Fibroblast of peridontal ligament (primary cell): ENCODE results near the gene PAQR6.

Experiments used
- DNase-seq: peaks from one replicate; pipeline ENCODE4 v3.0.0-alpha.2; 2010; ENCODE audit errors: extremely low read depth

PAQR6 gene

DNA sequence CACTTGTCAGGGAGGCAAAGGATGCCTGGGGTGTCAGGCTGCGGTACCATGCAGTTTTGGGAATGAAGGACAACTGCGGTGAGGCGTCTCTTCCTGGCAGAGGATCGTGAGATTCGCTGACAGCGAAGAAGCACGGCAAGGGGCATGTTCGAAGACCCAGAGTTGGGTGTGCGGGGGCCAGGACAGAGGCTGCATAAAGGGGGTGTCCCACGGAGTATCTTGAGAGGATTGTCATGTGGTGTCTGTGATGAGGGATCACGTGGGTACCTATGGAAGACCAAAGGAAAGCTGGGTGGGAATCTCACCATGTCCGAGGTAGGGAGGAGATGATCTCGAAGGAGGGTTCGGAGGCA, 53.6 kb downstream of the PAQR6 start:
- peak; percentile 9 for DNase-seq

DNA sequence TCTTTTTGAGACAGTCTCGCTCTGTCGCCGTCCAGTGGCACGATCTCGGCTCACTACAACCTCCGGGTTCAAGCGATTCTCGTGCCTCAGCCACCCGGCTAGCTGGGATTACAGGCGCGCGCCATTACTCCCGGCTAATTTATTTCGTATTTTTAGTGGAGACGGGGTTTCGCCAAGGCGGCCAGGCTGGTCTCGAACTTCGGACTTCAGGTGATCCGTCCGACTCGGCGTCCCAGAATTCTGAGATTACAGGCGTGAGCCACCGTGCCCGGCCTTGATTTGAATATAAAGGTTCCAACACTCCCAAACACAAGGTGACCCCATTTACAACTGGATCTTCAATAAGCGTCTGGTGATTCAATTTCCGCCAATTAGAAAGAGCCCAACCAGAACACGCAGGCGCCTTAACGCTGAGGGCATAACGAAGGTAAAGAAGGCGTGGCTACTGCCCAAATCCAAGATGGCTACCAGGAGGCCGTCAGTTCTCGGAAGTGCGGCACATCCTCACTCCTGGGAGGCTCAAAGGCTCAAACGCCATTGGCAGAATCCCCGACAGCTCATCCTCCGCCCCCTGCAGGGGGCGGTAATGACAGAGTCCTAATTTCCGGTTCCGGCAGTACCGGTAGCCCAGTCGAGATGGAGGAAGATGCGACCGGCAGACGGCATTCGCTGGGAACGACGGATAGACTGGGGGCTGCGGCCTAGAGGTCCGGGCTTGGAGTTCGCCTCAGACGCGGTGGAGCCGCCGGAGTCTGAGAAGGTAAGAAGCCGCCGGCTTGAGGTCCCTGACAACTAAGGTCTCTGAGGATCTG, 54.2 kb downstream of the PAQR6 start, which contains the start of gene SLC25A44:
SLC25A44 (plus strand) TSS at position 617 of the 812 bp plus-strand sequence. CDS start 5,744 bp downstream, outside the sequence.
- peak; percentile 100 for DNase-seq
